ENCODE measurements around the gene MAPK1.
"Not testable (repeated sequence)": the region's sequence is repeated elsewhere in the genome, so short reads cannot be mapped to it uniquely, and the experiment has no call there.

MAPK1 gene

GRCh38 chr22:21867528-21868266 is at the start of gene MAPK1:
Gene MAPK1, minus strand, starts transcription at chr22:21867645. Its CDS starts 205 bp downstream, at chr22:21867440.
- DNase-seq (ENCODE audit: low spot score): peak; percentile 99

DNA sequence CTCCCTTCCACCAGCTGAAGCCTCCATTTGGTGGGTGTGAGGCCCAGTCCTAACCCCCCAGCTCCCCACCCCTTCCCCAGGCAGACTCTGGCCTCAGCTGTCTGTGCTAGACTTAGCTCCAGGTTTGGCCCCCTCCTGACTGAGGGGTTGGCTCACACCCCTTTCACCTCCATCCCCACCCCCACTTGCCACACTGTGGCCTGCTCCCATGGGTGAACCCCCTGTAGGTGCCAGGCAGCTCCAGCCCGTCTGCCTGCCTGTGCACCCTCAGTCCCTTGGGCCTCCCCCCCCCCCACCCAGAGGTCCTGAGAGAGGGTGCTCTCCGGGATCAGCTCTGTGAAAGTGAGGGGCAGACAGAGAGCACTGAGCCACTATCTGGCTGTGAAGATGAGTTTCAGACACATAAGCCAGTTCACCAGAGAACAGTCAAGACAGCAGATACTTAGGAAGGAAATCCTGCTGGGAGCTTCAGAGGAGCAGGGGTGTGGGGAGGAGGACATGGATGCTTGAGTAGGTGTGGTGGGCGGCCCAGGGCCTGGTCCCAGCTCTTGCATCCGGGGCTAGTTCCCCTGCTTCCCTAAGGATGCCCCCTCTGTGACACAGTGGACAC is 49.0 kb upstream of the MAPK1 start:
- no peak for DNase-seq (ENCODE audit: low spot score)

- no peak for DNase-seq (ENCODE audit: low spot score)
Observed at GRCh38 chr22:21915624-21916308, 48.3 kb upstream of the MAPK1 start.

DNA sequence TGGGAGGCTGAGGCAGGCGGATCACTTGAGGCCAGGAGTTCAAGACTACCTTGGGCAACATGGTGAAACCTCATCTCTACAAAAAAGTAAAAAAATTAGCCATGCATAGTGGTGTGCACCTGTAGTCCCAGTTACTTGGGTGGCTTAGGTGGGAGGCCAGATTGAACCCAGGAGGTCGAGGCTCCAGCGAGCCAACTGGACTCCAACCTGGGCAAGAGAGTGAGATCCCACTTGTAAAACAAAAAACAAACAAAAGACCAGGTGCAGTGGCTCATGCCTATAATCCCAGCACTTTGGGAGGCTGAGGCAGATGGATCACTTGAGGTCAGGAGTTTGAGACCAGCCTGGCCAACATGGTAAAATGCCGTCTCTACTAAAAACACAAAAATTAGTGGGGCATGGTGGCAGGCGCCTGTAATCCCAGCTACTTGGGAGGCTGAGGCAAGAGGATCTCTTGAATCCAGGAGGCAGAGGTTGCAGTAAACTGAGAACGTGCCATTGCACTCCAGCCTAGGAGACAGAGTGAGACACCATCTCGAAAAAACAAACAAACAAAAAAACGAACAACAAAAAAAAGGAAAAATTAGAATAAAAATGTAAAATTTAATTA is 46.7 kb upstream of the MAPK1 start:
- DNase-seq (ENCODE audit: low spot score): not testable (repeated sequence)

DNA sequence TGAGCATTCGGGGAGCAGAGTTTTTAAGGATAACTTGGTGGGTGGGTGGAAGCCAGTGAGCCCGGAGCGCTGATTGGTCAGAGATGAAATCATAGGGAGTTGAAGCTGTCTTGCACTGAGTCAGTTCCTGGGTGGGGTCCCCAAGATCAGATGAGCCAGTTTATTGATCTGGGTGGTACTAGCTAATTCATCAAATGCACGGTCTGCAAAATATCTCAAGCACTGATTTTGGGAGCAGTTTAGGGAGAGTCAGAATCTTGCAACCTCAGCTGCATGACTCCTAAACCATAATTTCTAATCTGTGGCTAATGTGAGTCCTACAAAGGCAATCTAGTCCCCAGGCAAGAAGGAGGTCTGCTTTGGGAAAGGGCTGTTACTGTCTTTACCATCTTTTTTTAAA is 42.9 kb upstream of the MAPK1 start:
- not testable (repeated sequence) for DNase-seq (ENCODE audit: low spot score)

GRCh38 chr22:21909871-21910270 is 42.4 kb upstream of the MAPK1 start:
- peak; percentile 1 for DNase-seq (ENCODE audit: low spot score)

DNA sequence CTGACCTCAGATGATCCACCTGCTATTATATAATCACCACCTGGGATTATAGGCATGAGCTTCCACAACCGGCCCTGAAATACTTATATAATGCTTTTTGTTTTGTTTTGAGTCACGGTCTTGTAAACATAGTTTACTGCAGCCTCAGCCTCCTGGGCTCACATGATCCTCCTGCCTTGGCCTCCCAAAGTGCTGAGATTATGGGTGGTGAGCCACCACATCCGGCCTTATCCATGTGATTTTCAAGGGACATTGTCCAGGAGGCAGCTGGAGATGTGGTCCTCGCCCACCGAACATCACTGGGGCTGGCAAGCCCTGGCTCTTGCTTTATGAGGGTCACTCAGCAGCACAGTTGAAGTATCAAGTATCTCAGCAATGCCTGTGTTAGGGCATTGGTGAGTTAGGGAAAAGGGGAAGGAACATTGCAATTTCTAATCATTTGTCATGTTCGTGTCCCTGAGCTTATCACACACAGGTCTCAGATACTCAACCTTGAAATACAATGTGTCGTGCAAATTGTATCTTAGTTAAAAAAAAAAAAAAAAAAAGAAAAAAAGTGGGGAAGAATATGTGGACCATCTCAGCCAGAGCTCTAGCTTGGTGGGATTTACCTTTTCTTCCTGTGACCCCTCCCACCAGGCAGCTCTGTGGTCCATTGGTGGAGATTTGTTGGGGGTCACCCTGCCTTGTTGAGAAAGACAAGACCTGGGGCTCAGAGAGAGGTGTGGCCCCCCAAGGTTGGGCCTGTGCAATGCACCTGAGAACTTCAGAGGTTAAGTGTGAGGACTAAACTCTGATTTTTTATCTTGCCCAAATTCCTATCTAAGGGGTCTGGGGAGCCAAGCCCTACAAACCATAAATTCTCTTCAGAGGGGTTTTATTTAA is 40.4 kb upstream of the MAPK1 start:
- DNase-seq (ENCODE audit: low spot score): no peak

GRCh38 chr22:21905234-21905633 is 37.8 kb upstream of the MAPK1 start:
- DNase-seq (ENCODE audit: low spot score): not testable (repeated sequence)

DNA sequence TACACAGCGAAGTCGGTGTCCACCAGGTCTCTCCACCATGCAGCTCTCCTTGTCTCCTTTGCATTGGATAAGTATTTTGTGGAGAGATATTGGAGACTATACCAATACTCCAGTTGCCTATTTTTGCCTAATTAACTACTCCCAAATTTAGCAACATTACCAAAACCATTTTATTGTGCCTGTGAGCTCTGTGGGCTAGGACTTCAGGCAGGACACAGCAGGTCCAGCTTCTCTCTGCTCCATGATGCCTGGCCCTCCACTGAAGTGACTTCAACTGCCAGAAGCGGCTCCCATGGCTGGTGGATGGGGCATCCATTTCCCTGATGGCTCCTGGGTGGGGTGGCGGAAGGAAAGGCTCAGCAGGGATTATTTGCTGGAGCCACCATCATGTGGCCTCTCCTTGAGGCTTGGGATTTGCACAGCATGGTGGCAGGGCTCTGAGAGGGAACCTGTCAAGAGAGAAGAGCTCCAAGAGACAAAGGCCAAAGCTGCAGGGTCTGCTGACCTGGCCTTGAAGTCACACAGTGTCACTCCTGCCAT is 36.9 kb upstream of the MAPK1 start:
- peak; percentile 2 for DNase-seq (ENCODE audit: low spot score)

- DNase-seq (ENCODE audit: low spot score): no peak
Observed at GRCh38 chr22:21903283-21903682, 35.8 kb upstream of the MAPK1 start.

- no peak for DNase-seq (ENCODE audit: low spot score)
Observed at GRCh38 chr22:21902296-21903087, 35.0 kb upstream of the MAPK1 start.

DNA sequence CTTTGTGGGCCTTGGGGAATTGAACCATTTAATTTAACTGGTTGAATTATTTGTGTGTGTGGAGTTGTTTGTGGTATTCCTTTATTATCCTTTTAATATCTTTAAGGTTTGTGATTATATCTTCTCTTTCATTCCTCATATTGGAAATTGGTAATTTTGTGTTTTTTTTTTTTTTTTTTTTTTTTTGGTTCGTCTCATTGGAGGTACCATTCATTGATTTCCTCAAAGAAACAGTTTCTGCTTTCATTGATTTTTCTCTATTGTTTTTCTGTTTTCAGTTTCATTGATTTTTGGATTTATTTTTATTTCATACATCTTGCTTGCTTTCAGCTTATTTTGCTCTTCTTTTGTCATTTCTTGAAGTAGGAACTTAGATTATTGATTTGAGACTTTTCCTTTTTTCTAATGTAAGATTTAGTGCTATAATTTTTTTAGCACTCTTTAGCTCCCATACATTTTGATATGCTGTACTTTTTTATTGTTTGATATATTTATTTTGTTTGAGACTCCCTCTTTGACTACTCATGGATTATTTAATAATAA is 31.0 kb upstream of the MAPK1 start:
- no peak for DNase-seq (ENCODE audit: low spot score)

DNA sequence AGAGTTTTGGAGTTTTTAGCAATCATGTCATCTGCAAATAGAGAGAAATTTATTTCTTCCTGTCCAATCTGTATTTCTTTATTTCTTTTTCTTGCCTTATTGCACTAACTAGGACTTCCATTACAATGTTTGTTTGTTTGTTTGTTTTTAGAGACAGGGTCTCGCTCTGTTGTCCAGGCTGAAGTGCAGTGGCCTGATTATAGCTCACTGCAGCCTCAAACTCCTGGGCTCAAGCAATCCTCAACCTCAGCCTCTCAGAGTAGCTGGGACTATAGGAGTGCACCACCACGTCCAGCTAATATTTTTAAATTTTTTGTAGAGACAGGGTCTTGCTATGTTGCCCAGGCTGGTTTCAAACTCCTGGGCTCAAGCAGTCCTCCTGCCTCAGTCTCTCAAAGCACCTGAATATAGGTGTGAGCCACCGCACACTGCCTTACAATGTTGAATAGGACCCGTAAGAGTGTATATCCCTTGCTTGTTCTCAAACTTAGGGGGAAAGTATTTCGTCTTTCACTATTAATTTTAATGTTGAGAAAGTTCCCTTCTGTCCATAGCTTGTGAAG is 29.6 kb upstream of the MAPK1 start:
- DNase-seq (ENCODE audit: low spot score): no peak

GRCh38 chr22:21896275-21896674 is 28.8 kb upstream of the MAPK1 start:
- DNase-seq (ENCODE audit: low spot score): not testable (repeated sequence)

GRCh38 chr22:21894799-21895198 is 27.4 kb upstream of the MAPK1 start:
- DNase-seq (ENCODE audit: low spot score): no peak

DNA sequence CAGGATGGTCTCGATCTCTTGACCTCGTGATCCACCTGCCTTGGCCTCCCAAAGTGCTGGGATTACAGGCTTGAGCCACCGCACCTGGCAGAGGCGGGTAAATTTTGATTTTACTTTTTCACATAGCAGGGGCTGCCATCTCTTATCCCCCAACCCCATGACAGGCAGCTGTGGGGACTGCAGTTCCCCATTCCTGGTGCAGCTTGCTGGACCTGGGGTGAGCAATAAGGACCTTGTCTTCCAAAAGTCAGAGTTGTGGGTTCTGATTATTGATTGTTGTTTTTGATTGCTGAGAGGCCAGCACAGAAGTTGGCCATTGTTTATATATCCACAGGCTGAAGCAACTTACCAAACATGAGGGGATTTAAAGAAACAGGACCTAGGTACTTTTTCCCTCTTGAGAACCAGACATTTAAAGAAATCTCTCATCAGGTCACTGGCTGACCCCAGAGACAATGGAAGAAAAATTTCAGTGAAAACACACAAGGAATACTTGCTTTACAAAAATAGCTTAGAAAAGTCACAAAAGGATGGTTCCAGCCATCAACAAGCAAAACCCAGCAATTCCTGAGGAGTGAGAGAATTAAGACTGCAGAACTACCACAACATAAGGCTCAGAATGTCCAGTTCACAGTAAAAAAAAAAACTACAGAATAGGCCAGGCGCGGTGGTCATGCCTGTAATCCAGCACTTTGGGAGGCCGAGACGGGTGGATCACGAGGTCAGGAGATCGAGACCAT is 22.0 kb upstream of the MAPK1 start:
- DNase-seq (ENCODE audit: low spot score): no peak

GRCh38 chr22:21887841-21888240 is 20.4 kb upstream of the MAPK1 start:
- no peak for DNase-seq (ENCODE audit: low spot score)

DNA sequence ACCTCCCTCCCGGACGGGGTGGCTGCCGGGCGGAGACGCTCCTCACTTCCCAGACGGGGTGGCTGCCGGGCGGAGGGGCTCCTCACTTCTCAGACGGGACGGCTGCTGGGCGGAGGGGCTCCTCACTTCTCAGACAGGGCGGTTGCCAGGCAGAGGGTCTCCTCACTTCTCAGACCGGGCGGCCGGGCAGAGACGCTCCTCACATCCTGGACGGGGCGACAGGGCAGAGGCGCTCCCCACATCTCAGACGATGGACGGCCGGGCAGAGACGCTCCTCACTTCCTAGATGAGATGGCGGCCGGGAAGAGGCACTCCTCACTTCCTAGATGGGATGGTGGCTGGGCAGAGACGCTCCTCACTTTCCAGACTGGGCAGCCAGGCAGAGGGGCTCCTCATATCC is 16.5 kb upstream of the MAPK1 start:
- DNase-seq (ENCODE audit: low spot score): not testable (repeated sequence)

DNA sequence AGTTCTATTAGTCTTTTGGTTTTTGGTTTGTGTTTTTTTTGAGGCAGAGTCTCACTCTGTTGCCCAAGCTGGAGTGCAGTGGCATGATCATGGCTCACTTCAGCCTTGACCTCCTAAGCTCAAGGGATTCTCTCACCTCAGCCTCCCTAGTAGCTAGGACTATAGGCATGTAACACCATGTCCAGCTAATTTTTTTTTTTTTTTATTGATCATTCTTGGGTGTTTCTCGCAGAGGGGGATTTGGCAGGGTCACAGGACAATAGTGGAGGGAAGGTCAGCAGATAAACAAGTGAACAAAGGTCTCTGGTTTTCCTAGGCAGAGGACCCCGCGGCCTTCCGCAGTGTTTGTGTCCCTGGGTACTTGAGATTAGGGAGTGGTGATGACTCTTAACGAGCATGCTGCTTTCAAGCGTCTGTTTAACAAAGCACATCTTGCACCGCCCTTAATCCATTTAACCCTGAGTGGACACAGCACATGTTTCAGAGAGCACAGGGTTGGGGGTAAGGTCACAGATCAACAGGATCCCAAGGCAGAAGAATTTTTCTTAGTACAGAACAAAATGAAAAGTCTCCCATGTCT is 15.4 kb upstream of the MAPK1 start:
- DNase-seq (ENCODE audit: low spot score): not testable (repeated sequence)

Measured in GM03348 (cell line).